ENCODE measurements around the gene OSBPL10.

OSBPL10 gene

DNA sequence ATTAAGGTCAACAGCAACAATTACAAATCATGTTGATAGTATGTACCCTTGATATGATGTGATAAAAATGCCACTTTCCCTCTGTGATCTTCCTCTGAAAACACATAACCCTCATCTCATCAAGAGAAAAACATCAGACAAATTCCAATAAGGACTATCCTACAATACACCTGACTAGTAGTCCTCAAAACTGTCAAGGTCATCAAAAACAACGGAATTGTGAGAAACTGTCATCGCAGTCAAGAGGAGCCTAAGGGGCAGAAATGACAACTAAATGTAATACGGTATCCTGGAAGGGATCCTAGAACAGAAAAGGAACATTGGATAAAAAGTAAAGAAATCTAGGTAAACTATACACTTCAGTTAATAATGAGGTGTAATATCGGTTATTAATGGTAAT lies 59.2 kb downstream of the OSBPL10 start:
- no peak for DNase-seq

DNA sequence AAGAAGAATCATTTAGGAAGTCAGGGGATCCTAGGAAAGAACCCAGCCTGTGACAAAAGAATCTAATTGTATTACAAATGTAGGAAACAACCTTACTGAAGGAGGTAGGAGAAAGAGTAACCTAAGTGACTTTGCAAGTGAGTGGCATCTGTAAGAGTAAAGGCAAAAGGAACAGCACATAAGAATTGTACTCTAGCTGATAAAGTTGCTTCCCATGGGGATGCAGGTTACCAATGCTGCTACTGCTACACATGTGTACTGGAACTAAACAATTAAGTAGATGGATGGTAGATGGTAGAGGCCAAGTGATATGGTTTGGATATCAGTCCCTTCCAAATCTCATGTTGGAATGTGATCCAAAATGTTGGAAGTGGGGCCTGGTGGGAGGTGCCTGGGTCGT lies 60.8 kb downstream of the OSBPL10 start:
- DNase-seq, result no peak

DNA sequence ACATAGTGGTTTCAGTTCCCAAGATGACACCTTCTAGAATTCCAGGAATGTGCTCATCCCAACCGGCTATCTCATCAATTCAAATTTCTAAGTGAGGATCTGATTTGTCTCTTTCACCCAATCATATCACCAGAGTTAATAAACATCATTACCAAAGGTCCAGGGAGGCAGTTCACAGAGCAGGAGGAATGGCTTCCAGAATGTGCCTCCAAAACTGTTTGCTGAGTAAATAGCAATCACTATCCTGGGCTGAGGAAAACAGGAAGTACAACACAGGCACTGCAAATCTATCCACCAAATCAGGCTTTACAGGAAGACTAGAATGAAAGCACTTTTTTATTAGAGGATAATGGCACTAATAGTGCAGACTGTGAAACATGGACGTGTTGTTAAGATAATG lies 61.5 kb downstream of the OSBPL10 start:
- no peak for DNase-seq

DNA sequence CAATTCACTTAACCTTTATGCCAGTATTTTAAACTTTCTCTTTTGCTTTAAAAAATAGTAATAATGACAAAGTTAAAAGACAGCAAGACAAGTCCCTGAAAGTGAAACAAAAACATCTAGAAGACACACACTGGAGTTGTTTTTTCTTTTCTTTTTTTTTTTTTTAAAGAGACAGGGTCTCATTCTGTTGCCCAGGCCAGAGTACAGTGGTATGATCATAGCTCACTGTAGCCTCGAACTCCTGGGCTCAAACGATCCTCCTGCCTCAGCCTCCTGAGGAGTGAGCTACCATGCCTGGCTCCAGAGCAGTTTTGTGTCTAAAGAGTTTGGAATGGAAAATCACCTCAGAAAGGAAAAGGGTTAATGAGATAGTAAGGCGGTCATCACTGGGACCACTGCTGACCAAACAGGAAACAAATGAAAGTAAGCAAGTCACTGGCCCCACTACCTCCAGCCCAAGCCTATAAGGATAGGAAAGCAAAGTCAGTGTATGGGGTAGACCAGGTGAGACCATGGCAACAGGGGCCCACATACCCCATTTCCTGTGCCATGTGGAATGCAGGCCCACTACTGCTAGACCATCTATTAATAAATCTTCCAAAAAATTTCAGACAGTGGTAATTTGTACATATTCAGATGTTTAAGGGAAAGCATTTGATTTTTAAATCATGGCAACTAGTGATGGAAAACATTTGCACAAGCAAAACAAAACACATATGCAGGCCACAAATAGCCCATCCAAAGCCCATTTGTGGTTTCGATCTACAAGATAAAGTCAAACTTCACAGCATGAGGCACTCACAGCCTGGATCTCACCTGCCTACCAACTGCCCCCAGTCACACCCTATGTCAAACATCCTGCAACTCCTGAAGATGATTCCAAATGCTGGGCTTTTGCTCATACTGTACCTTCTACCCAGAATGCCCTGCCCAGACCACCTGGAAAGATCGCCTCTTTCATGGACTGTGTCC lies 62.6 kb downstream of the OSBPL10 start:
- DNase-seq, result no peak

DNA sequence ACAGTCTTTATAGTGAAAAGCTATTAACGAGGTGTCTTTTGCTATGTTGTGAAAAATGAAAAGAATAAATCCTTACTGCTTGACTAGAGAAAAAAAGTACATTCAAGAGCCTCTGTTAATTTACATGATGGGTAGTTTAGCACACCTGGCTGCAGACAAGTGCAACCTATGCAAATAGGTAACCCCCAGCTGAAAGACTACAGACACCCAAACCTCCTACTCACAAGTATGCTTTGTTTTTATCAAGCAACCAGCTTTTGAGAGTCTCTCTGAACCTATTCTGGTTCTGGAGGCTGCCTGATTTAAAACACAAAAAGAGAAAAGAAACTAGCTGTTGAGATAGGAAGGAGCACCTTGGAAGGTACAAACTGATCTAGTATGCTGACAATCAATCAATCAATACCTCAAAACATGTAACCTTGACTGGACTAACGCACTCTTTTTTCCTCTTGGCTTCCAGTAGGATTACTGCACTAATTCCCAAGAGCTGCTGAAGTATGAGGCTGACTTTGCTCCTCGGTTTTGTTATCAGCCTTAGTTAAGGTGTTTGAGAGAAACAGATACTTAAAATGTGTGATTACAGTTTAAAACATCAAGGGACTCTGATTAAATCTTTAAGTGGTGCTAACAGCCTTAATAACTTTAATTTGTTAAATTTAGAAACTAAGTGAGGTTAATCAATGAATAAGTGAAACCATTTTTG lies 63.6 kb downstream of the OSBPL10 start:
- DNase-seq, result no peak

DNA sequence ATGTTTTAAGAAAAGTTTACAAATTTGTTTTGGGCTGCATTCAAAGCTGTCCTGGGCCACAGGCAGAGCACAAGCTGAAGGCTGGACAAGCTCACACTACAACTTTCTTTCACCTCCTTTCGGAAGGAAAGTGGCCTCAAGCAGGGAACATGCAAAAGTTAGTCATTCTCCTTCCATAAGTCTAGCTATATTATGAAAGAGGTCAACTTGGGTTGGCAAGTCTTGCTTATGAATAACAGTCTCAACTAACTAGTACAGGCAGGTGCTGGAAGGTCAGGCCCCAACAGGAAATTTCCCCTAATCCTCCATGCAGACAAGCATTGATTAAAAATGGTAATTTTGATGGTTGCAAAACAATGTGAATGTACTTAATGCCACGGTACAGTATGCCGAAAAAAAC lies 69.4 kb downstream of the OSBPL10 start:
- DNase-seq, result no peak

DNA sequence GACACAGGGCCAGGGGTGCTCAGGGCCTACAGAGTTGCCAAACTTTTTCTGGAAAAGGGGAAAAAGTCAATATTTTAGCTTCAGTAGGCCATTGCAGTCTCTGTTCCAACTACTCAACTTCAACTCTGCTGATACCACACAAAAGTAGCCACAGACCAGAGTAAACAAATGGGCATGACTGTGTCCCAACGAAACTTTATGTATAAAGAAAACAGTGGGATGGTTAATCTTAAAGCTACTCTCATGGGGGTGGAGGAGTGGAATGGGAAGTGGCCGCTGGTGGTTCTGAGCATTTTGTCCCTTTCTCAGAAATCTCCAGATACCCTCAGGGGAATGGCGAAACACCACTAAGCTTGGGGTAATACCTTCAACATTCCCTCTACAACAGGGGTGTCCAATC lies 69.9 kb downstream of the OSBPL10 start:
- no peak for DNase-seq

DNA sequence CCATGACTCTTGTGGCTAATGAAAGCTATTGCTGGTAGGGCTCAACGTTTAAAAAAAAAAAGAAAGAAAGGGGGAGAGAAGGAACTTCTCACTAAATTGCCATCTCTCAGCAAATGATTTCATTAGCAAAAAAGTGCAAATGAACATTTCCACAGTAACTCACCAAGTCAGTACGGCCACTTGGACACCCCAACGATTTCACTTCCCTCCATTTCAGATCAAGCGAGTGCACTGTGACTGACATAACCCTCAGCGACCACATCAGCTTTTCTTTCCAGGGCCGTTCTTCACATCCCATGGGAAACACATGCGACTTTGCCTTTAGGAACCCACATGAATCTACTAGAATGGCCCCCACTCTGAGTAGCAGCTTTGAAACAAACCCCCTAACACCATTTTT lies 71.6 kb downstream of the OSBPL10 start:
- DNase-seq, result no peak

DNA sequence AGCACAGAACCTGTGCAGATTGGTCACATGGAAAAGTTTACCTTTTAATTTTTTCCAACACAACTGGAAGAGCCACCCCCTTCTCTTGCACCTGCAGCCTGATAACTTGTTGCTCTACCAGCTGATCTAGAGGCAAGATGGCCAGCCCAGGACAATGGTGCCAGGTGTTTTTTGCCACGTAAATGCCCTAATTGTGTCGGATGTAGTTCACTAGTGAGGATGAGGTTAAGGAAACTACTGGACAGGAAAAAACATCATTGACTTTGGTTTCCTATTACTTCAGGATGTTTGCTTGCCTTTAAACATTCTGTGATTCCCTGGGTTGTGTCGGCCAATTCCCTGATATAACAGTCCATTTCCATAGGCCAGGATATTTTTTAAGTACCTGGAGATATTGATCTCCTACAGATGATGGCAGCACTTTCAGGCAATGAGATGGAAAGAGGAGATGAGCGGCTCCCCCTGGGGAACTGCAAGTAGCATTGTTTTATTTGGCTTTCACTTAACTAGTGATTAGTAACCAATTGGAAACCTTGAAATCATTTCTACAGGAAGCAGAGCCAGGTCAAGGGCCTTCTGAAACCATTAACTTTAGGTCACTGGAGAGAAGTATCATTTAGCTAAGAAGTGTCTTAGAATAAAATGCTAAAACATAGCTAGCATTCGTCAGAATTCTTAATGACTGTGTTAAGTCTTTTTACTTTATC lies 72.5 kb downstream of the OSBPL10 start:
- no peak for DNase-seq

DNA sequence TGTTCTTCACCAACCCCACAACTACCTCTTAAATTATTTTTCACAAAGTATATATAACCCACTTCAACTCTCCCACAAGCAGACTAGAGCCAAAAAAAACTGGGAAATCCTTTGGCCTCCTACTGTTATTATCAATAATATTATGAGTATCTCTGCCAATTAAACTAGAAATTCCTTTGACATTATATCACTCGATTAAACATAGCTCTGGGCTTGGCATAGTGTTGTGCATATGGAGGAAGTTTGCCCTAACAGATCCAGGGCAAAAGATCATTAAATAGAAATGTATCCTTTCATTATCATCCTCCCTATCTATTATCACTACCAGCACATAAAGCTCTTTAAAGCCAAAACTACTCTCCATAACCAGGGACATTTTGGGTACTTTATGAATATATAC lies 74.9 kb downstream of the OSBPL10 start:
- no peak for DNase-seq

DNA sequence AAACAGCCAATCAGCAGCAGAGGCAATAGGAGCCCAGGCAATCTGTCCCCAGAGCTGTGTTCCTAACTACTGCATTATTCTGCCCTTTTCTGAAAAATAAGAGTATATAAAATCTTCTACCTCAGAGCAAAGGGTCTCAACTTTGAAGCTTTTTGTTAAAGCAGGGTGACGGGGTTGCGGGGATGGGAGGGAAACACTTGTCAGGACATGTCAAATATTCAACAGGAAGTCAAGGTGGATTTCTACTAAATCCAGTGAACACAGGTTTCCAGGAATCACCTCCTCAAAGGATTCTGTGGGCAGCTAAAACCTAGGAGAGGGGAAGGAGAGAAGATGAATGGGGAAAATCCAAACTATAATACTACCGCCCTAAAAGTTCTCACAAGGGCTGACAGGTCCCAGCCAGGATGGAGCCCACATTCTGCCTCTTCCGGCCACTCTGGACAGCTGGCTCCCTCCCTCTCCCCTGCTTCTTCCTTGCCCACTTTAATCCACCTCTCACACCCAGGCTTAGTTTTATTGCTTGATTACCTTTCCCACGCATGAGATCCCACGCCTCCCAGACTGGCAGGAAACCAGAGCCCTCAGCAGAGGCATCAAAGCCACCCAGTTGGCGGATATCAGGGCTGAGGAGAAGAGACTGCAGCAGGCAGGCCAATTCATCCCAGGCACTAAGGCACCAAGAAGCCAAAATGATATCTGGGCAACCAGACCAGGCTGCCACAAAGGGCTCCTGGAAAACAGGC lies 77.2 kb downstream of the OSBPL10 start:
- DNase-seq, result no peak

DNA sequence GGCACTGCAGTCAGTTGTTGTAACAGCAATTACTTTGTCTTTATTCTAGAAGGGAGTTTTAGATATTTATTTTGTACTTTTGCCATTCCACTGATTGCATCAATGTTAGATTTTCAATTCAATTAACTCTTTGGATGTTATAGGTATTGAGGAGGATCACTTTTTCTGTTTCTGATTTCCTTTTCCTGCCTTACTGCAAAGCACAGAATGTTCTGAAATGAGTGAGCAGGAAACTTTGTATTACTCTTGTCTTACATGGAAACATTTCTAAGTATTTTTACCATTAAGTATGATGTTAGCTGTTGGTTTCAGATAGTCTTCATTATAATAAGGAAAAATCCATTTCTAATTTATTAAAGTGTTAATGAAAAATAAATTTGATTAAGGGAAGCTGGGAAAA lies 80.5 kb downstream of the OSBPL10 start:
- DNase-seq, result no peak

DNA sequence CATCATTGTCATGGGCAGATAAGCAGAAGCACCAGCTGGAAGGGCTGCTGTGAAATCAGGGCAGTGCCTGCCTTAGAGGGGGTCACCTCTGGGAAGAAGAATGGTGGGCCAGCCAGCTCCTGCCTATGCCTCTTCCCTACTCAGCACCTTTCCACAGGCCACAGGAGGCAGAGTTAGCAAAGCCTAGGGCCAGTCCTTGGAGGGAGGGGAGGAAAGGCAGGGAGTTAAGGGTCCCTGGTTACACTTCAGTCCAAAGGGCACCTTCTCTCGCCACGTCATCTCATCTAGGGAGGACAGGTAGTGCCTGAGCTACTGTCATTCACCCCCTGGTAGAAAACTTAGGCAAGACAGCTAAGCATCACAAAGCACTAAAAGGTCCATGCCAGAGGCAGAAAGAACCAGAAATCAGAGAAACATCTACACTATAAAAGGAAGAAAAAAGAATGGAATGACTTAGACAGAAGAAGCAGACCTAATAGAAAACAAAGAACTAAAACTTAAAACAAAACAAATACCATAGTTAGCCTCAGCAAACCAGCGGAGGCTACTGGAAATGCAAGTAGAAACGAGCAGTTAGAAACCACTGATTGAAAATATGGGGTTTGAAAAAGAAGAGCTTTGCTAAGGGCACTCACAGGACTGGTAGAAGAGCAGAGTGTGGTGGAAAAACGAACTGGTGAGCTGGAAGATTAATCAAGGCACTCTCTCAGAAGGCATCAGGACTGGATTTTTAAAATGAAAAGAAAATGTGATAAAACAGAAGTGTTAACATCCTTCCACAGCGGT lies 84.2 kb downstream of the OSBPL10 start:
- no peak for DNase-seq

DNA sequence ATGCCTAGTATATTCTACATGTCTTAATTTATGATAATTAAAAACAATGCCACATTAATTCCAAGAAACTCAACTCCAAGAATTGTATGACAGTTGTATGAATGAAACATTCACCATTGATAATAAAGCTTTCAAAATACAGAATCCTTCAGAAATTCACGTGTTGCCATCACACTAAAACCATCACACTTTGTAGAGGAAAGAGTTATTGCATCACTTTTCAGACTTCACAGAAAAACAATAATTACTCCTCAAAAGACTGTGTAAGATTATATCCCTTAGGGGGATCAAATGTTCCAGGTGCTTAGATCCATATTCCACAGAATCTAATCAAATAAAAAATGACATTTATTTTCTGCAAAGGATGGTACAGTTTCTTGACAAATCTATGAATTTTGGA lies 85.0 kb downstream of the OSBPL10 start:
- no peak for DNase-seq

DNA sequence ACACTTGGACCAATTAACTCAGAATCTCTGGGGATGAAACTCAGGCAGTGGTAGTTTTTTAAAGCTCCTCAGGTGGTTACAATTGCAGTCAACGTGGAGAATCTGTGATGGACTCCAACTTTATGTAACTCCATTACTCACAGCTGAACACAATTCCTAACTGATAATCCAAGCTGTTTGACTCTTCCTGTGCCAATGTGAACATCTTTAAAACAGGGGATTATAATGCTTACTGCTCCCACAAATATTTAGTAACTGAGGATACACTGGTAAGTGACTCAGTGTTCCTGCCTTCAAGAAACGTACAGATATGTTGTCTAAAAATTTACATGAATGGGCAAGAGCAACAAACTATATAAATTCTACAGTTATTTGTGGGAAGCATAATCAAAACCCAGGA lies 85.6 kb downstream of the OSBPL10 start:
- DNase-seq, result no peak

DNA sequence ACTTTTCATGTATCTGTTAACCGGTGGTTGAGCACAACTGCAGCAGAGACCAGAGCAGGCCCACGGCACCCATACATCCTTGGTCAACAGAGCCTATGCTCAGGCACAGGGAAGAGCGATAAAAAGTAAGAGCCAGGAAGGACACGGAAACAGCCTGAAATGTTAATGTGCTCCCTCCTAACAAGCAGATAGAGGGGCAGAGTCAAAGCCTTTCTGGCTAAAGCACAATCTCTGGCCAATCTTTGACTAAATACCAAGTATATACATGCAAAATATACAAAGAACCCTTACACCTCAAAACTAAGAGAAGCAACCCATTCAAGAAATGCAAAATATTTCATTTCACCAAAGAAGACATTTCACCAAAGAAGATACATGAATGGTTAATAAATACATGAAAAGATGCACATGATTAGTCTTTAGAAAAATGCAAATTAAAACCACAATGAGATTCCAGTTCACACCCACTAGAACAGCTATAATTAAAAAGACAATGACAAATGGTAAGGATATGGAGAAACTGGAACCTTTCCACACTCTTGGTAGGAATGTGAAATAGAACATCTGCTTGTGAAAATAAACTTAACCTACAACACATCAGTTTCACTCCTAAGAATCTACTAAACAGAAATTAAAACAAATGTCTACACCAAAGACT lies 88.0 kb downstream of the OSBPL10 start:
- DNase-seq, result no peak

DNA sequence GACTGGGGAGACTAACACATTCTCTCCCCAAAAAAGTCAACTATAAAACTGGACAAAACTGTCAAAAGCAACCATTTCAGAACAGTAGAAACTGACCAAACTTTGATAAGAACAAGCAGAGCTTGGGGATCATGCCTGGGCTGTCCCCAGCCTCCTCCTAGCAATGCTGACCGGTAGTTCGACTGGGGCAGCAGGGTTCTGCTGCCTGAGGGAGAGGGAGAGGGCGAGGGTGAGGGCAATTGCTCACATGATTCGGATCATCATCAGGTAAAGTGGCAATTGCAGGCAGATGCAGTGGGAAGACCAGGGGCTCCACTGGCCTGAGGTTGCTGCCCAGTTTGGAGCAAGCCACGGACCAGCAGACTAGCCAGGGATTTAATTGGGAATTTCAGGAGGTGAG lies 88.6 kb downstream of the OSBPL10 start:
- no peak for DNase-seq

DNA sequence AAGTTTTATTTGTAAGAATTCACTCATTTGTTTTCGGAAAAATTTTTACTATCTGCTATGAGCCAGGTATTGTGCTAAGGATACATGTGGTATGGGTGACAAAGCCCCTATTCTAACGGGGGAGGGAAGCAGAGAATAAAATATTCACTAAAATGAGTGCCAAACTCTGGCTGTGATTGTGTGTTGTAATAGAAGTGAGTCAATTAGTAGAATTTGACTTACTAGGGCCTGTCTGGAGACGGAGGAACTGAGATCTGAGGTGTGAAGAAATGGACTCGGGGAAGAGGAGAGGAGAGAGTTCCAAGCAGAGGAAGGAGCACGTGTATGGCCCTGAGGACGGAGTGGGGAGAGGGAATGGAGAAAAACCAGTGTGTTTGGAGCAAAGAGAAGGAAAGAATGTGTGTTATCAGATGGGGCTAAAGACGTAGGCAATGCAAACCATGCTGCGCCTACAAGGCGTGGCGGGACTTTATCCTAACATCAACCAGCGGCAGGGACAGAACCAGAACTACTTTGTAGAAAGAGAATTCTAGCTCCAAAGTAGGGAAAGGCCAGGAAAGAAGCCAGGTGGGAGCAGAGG lies 89.1 kb downstream of the OSBPL10 start:
- no peak for DNase-seq

DNA sequence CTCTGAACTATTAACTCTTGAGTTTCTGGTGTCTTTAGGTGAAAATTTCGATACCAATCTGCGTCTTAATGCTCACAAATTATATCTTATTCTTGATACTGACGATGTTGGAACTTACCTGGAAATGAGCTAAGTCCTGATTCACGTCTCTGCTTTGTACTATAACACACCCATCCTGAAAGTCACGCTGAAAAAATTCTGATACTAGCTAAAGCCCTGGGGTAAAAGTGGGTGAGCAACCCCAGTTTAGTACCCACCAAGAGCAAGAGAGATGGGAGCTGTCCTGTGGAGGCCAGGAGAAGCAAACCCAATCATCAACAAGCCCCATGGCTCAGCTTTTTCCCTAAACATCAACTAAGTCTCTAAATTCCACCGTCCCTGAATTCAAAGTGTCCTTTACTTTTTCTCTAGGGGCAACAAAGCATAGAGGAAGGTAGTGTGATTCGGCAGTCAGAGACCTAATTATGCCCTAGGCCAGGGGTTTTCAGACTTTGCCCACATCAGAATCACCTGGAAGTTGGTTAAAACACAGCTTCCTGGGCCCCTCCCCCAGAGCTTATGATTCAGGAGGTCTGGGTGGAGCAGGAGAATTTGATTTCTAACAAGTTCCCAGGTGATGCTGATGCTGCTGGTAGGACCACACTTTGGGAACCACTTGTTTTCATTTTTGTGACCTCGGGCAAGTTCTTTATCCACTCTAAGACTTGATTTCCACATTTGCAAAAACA lies 90.2 kb downstream of the OSBPL10 start:
- no peak for DNase-seq

DNA sequence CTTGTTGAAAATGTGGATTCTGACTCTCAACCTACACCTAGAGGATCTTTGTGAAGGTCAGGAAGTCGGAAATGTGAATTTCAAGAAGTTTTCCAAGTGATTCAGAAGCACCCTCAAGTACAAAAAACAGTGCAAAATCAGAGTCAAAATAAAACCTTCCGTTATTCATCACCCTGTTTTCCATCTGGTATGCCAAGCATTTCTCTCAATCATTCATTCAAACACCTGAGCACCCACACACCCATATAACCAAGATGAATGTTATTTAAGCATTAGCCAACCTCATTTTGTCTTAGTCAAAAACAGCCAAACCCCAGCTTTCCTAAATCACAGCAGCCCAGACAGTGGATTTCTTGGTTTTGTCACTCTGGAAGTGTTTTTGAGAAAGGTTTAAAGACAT lies 91.1 kb downstream of the OSBPL10 start:
- DNase-seq, result no peak
